GM18520 (cell line): ENCODE measurements around the gene UCHL5.

Experiments used
- ATAC-seq: cut with Tn5 transposase; IDR thresholded peaks from one replicate; pipeline ENCODE4 v1.9.1; 2021; ENCODE audit not compliant: unreplicated experiment

Gene UCHL5

DNA sequence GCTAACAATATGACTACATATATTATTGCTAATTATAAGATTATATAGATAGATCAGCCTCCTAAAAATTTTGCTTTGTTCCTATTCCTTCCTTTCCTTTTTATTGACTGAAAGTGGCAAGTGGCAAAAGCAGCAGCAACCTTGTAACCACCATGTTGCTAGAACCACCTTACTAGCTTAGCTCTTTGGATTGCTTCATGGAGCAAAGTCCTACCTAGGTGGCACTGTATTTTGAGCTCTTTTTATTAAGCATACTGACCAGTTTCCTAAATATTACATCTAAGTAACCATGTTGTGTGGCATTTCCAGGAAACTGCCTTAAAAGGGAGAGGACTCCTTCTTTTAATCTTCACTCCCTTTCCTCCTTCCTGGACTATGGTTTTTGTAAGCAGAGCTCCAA is 90.8 kb downstream of the UCHL5 start:
- no peak for ATAC-seq

DNA sequence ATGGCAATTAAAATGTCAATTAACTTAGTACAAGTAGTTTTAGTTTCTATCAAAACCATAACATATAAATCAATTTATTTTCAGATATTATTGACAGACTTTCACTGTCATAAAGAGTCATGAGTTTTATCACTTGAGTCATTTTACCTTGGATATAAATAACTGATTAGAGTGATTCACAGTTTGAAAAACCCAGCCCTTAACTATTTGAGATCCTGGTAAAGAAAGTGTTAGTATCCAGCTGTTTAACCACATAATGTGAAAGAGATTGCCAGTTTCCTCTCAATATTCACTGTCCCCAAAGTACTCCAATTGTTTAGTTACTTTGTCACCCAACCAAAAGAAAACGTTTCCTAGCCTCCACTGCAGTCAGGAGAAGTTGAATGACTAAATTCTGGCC is 91.3 kb downstream of the UCHL5 start:
- ATAC-seq: no peak

DNA sequence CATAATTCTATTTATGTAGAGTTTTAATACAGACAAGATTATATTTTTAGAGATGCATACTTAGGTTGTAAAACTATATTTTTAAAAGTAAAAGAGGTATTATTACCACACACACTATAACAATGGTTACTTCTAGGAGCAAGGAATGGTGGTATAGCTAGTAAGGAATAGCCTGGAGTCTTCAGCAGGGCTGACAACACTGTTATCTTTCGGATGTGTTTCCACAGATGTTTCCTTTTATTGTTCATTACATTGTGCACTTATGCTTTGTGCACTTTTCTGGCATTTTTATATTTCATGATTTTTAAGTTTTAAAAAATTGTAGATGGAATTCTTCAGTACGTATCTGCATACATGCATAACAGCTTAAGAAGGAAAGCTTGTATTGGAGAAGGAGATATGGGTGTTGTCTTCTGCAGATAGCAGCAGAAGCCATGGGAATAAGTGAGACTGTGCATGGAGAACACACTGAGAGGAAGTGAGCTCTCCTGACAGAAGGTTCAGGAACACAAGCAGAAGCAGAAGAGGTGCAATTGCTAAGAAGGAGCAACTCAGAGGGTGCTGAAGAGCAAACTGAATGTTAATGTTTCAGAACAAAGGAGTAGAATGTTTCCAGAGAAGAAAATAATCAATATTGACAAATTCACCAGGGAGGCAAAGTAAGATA is 91.8 kb downstream of the UCHL5 start:
- no peak for ATAC-seq

DNA sequence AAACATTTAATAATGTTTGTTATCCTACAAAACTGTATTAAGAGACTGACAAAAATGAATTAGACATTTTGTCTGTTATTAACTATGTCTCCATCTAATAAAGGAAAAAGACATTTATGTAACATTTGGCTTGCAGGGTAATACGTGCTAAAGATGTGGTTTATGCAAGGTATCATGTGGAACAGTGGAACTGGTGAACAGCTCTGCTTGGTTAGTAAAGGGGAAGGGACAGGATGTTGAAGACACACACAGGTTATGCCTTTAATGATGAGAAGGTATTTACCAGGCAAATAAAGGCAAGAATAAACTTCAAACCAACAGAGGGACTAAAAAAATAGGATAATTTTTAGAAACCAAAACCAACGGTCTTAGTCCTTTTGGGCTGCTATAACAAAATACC is 93.1 kb downstream of the UCHL5 start:
- ATAC-seq: no peak

DNA sequence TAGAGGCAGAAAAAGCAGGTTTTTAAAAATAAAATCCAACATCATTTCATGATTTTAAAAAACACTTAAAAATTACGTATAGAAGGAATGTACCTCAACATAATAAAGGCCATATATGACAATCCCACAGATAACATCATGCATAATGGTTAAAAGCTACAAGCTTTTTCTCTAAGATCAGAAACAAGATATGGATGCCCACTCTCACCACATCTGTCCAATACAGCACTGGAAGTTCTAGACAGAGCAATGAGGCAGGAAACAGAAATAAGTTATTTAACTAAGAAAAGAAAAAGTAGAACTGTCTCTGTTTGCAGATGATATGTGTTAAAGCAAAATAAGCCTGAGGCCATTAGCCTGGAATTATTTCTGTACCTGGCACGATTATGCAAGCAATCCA is 96.3 kb downstream of the UCHL5 start:
- no peak for ATAC-seq
